ENCODE results near the gene CDK9.

CDK9 gene

GRCh38 chr9:127785023-127785932 is 556 bp upstream of the CDK9 start:
- ATAC-seq (ENCODE audit: low read depth): peak; percentile 54
- Histone ChIP-seq H3K4me3 (ENCODE audit: severe bottlenecking) (peak overlapping the region; percentile 99), H3K27ac (ENCODE audit: poor library complexity, severe bottlenecking) (peak overlapping the region; percentile 82), H3K4me1 (ENCODE audit: insufficient read depth, poor library complexity, severe bottlenecking) (peaks cover 6% of the 10 kb centered on the region), H3K36me3 (ENCODE audit: low read depth) (peaks cover 38% of the 10 kb centered on the region), H3K27me3 (ENCODE audit: insufficient read depth, poor library complexity, severe bottlenecking) (no peaks in the 10 kb centered on the region), H3K9me3 (ENCODE audit: severe bottlenecking) (no peaks in the 10 kb centered on the region)
- TF ChIP-seq CTCF (IDR thresholded peaks at IDR 0.05; ENCODE audit: poor library complexity, severe bottlenecking): peak; percentile 93
- DNase-seq (ENCODE audit: low spot score): peak; percentile 82

GRCh38 chr9:127786773-127787104 is 905 bp downstream of the CDK9 start:
- Histone ChIP-seq H3K36me3 (ENCODE audit: low read depth) (peaks cover 52% of the 10 kb centered on the region), H3K4me1 (ENCODE audit: insufficient read depth, poor library complexity, severe bottlenecking) (peaks cover 6% of the 10 kb centered on the region), H3K4me3 (ENCODE audit: severe bottlenecking) (peak overlapping the region; percentile 99), H3K27ac (ENCODE audit: poor library complexity, severe bottlenecking) (peak overlapping the region; percentile 82), H3K27me3 (ENCODE audit: insufficient read depth, poor library complexity, severe bottlenecking) (no peaks in the 10 kb centered on the region), H3K9me3 (ENCODE audit: severe bottlenecking) (no peaks in the 10 kb centered on the region)
- peak; percentile 53 for TF ChIP-seq CTCF (IDR thresholded peaks at IDR 0.05; ENCODE audit: poor library complexity, severe bottlenecking)
- ATAC-seq (ENCODE audit: low read depth): no peak
- no peak for DNase-seq (ENCODE audit: low spot score)

- DNase-seq (ENCODE audit: low spot score) (no peak), ATAC-seq (ENCODE audit: low read depth) (no peak)
- TF ChIP-seq CTCF (IDR thresholded peaks at IDR 0.05; ENCODE audit: poor library complexity, severe bottlenecking): no peak
- Histone ChIP-seq H3K9me3 (ENCODE audit: severe bottlenecking) (no peaks in the 10 kb centered on the region), H3K4me1 (ENCODE audit: insufficient read depth, poor library complexity, severe bottlenecking) (peaks cover 6% of the 10 kb centered on the region), H3K27me3 (ENCODE audit: insufficient read depth, poor library complexity, severe bottlenecking) (no peaks in the 10 kb centered on the region), H3K36me3 (ENCODE audit: low read depth) (peaks cover 53% of the 10 kb centered on the region), H3K4me3 (ENCODE audit: severe bottlenecking) (no peak overlapping the region), H3K27ac (ENCODE audit: poor library complexity, severe bottlenecking) (no peak overlapping the region)
Measured at GRCh38 chr9:127788337-127789011, 2.6 kb downstream of the CDK9 start.

- peaks cover 6% of the 10 kb centered on the region for H3K4me1 ChIP-seq (ENCODE audit: insufficient read depth, poor library complexity, severe bottlenecking)
- H3K4me3 ChIP-seq (ENCODE audit: severe bottlenecking): no peak overlapping the region
- H3K9me3 ChIP-seq (ENCODE audit: severe bottlenecking): no peaks in the 10 kb centered on the region
- ATAC-seq (ENCODE audit: low read depth) (no peak), DNase-seq (ENCODE audit: low spot score) (no peak)
- H3K27ac ChIP-seq (ENCODE audit: poor library complexity, severe bottlenecking): no peak overlapping the region
- no peak for TF ChIP-seq CTCF (IDR thresholded peaks at IDR 0.05; ENCODE audit: poor library complexity, severe bottlenecking)
- H3K27me3 ChIP-seq (ENCODE audit: insufficient read depth, poor library complexity, severe bottlenecking): no peaks in the 10 kb centered on the region
- peaks cover 53% of the 10 kb centered on the region for H3K36me3 ChIP-seq (ENCODE audit: low read depth)
Measured at GRCh38 chr9:127789179-127789578, 3.3 kb downstream of the CDK9 start.
